Activated CD8-positive, alpha-beta memory T cell treated with anti-CD3 and anti-CD28 coated beads for 1 hour (primary cell): ENCODE results near the gene HEATR3.

Experiments
- DNase-seq, 2 donors: peaks; one replicate each; pipeline ENCODE4 v3.0.0-alpha.2; 2020; ENCODE audit warnings: low read depth in 1 of 2; ENCODE audit errors: extremely low read depth in 1 of 2

The HEATR3 gene

GRCh38 chr16:50056226-50056625 is 9.5 kb upstream of the HEATR3 start:
- DNase-seq, result no peak

- no peak for DNase-seq
Observed at GRCh38 chr16:50058091-50058771, 7.5 kb upstream of the HEATR3 start.

GRCh38 chr16:50059111-50059510 is 6.7 kb upstream of the HEATR3 start:
- DNase-seq, result no peak

GRCh38 chr16:50059669-50060068 is 6.1 kb upstream of the HEATR3 start:
- DNase-seq, result no peak

- DNase-seq, result no peak
Observed at GRCh38 chr16:50061326-50061725, 4.4 kb upstream of the HEATR3 start.

GRCh38 chr16:50065241-50065623 is 538 bp upstream of the HEATR3 start:
- DNase-seq, result no peak

- no peak for DNase-seq
Observed at GRCh38 chr16:50066482-50067289, 916 bp downstream of the HEATR3 start.

- no peak for DNase-seq
Observed at GRCh38 chr16:50067290-50067853, 1.6 kb downstream of the HEATR3 start.

- no peak for DNase-seq
Observed at GRCh38 chr16:50068550-50068949, 2.8 kb downstream of the HEATR3 start.

GRCh38 chr16:50069060-50069459 is 3.3 kb downstream of the HEATR3 start:
- DNase-seq, result no peak

GRCh38 chr16:50071075-50071671 is 5.4 kb downstream of the HEATR3 start:
- DNase-seq, result no peak

GRCh38 chr16:50072730-50073129 is 7.0 kb downstream of the HEATR3 start:
- no peak for DNase-seq

- DNase-seq, result no peak
Observed at GRCh38 chr16:50079397-50080140, 13.8 kb downstream of the HEATR3 start.

- DNase-seq, result no peak
Observed at GRCh38 chr16:50081428-50082018, 15.8 kb downstream of the HEATR3 start.

- no peak for DNase-seq
Observed at GRCh38 chr16:50083996-50084395, 18.2 kb downstream of the HEATR3 start.

- no peak for DNase-seq
Observed at GRCh38 chr16:50086176-50086575, 20.4 kb downstream of the HEATR3 start.

- no peak for DNase-seq
Observed at GRCh38 chr16:50088302-50088701, 22.5 kb downstream of the HEATR3 start.

- no peak for DNase-seq
Observed at GRCh38 chr16:50092891-50093290, 27.1 kb downstream of the HEATR3 start.

GRCh38 chr16:50093607-50094539 is 28.1 kb downstream of the HEATR3 start:
- DNase-seq, result no peak

- no peak for DNase-seq
Observed at GRCh38 chr16:50096791-50097190, 31.0 kb downstream of the HEATR3 start.
